ENCODE measurements around the gene TBC1D8B. TPM values are rescaled to one million over a fixed set of nuclear protein-coding genes. Genes with fewer than 3 reads are reported as not detected.
A peak's percentile ranks its signal among the peaks of the same experiment; 100 is the strongest.
"Not testable (repeated sequence)": the region's sequence is repeated elsewhere in the genome, so short reads cannot be mapped to it uniquely, and the experiment has no call there.

The TBC1D8B gene
- polyA plus RNA-seq (2013, experiment 1 of 2) = 2.0 TPM
- 2.3 TPM for polyA plus RNA-seq (2013, experiment 2 of 2)

- Histone ChIP-seq H3K4me1 (ENCODE audit: insufficient read depth, low read length) (no peaks in the 10 kb centered on the region), H3K27me3 (ENCODE audit: insufficient read depth, low read length) (peaks cover 29% of the 10 kb centered on the region; the same call in 1 of the 2 replicates), H3K9me3 (ENCODE audit: insufficient read depth, low read depth, low read length) (no peaks in the 10 kb centered on the region), H3K36me3 (ENCODE audit: insufficient read depth, low read length) (no peaks in the 10 kb centered on the region), H3K27ac (ENCODE audit: low read depth, low read length) (no peak within 1 kb of the TSS), H3K9ac (ENCODE audit: low read depth, low read length) (peak within 1 kb of the TSS; percentile 52), H3K4me3 (ENCODE audit: low read length) (peak within 1 kb of the TSS; percentile 87)
- under 1% methylated on average over 33 of the region's 36 CpGs for WGBS
Measured at GRCh38 chrX:106802388-106803275, at the start of gene TBC1D8B. Gene TBC1D8B (plus strand): TSS chrX:106802673. CDS start chrX:106802854, 181 bp downstream.

GRCh38 chrX:106769288-106769687, 33.2 kb upstream of the TBC1D8B start:
- 83% methylated on average over 1 of the region's 1 CpG for WGBS
- H3K4me3 ChIP-seq (ENCODE audit: low read length); H3K9me3 ChIP-seq (ENCODE audit: insufficient read depth, low read depth, low read length); H3K27me3 ChIP-seq (ENCODE audit: insufficient read depth, low read length); H3K4me1 ChIP-seq (ENCODE audit: insufficient read depth, low read length); H3K36me3 ChIP-seq (ENCODE audit: insufficient read depth, low read length); H3K9ac ChIP-seq (ENCODE audit: low read depth, low read length); H3K27ac ChIP-seq (ENCODE audit: low read depth, low read length): not testable (repeated sequence)

DNA sequence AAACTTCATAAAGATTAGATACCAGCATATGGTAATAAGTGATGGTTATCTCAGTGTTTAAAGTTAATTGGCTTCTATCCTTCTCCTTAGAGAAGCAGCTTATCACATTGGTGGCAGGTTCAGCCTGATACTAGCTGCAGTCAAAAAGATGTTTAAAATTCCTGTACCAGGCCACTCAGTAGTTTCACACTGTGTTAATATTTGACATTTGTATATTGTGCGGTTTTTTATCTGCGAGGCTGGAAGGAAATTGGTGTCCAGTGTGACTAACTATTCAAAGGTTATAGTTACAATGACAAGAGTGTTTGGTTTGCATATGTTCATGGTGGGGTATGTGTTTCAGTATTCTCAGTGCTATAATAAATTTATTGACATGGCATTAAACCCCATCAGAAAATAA, 27.5 kb upstream of the TBC1D8B start:
- no peaks in the 10 kb centered on the region for H3K4me1 ChIP-seq (ENCODE audit: insufficient read depth, low read length)
- no peaks in the 10 kb centered on the region for H3K36me3 ChIP-seq (ENCODE audit: insufficient read depth, low read length)
- H3K4me3 ChIP-seq (ENCODE audit: low read length) = no peak overlapping the region
- WGBS = 100% methylated on average over 2 of the region's 2 CpGs
- no peak overlapping the region for H3K9ac ChIP-seq (ENCODE audit: low read depth, low read length)
- H3K9me3 ChIP-seq (ENCODE audit: insufficient read depth, low read depth, low read length) = no peaks in the 10 kb centered on the region
- H3K27me3 ChIP-seq (ENCODE audit: insufficient read depth, low read length) = no peaks in the 10 kb centered on the region
- H3K27ac ChIP-seq (ENCODE audit: low read depth, low read length) = no peak overlapping the region

GRCh38 chrX:106780264-106780663, 22.2 kb upstream of the TBC1D8B start:
- Histone ChIP-seq H3K36me3 (ENCODE audit: insufficient read depth, low read length) (no peaks in the 10 kb centered on the region), H3K27me3 (ENCODE audit: insufficient read depth, low read length) (no peaks in the 10 kb centered on the region), H3K4me1 (ENCODE audit: insufficient read depth, low read length) (peaks cover 18% of the 10 kb centered on the region), H3K9ac (ENCODE audit: low read depth, low read length) (no peak overlapping the region), H3K9me3 (ENCODE audit: insufficient read depth, low read depth, low read length) (no peaks in the 10 kb centered on the region), H3K27ac (ENCODE audit: low read depth, low read length) (no peak overlapping the region), H3K4me3 (ENCODE audit: low read length) (no peak overlapping the region)
- 83% methylated on average over 1 of the region's 2 CpGs for WGBS

DNA sequence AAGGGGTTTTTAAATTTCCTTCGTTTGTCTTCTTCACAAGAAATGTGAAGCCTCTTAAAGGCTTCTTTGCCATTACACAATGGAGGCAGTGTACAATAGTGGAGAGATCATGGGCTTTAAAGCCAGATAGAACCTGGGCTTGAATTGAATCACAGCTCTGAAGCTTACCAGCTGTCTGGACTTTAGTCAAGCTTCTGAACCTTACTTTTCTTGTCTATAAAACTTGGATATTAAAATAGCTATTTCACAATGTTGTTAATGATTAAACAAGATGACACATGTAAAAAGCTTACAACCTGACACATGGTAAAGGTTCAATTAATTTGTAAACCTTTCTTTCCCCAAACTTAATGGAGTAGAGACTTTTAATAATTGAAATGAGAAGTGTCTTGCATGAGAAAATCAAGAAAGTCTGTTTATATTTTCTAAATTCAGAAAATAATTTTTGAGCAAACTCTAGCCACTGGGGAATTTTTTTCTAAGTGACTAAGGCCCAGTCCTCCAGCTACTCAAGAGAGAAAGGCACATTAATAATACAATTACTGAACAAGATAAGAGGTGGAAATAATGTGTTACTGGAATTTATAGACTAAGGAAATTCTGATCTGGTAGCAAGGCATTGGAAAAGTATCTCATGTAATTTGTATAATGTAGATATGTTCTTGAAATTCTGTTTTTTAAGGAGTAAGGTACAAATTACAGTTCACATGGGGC, 21.7 kb upstream of the TBC1D8B start:
- Histone ChIP-seq H3K4me3 (ENCODE audit: low read length) (no peak overlapping the region), H3K27me3 (ENCODE audit: insufficient read depth, low read length) (no peaks in the 10 kb centered on the region), H3K9me3 (ENCODE audit: insufficient read depth, low read depth, low read length) (no peaks in the 10 kb centered on the region), H3K27ac (ENCODE audit: low read depth, low read length) (no peak overlapping the region), H3K4me1 (ENCODE audit: insufficient read depth, low read length) (peaks cover 18% of the 10 kb centered on the region), H3K36me3 (ENCODE audit: insufficient read depth, low read length) (no peaks in the 10 kb centered on the region), H3K9ac (ENCODE audit: low read depth, low read length) (no peak overlapping the region)
- 92% methylated on average over 1 of the region's 1 CpG for WGBS

- Histone ChIP-seq H3K9ac (ENCODE audit: low read depth, low read length) (no peak overlapping the region), H3K36me3 (ENCODE audit: insufficient read depth, low read length) (no peaks in the 10 kb centered on the region), H3K27ac (ENCODE audit: low read depth, low read length) (peak overlapping the region; percentile 96; the same call in 1 of the 2 replicates), H3K27me3 (ENCODE audit: insufficient read depth, low read length) (no peaks in the 10 kb centered on the region), H3K4me3 (ENCODE audit: low read length) (peak overlapping the region; percentile 23), H3K4me1 (ENCODE audit: insufficient read depth, low read length) (peaks cover 18% of the 10 kb centered on the region), H3K9me3 (ENCODE audit: insufficient read depth, low read depth, low read length) (no peaks in the 10 kb centered on the region)
- WGBS = 8% methylated on average over 4 of the region's 7 CpGs
Measured at GRCh38 chrX:106783716-106784115, 18.8 kb upstream of the TBC1D8B start.

GRCh38 chrX:106791495-106791894, 11.0 kb upstream of the TBC1D8B start:
- Histone ChIP-seq H3K27me3 (ENCODE audit: insufficient read depth, low read length) (no peaks in the 10 kb centered on the region), H3K27ac (ENCODE audit: low read depth, low read length) (no peak overlapping the region), H3K4me1 (ENCODE audit: insufficient read depth, low read length) (no peaks in the 10 kb centered on the region), H3K9ac (ENCODE audit: low read depth, low read length) (no peak overlapping the region), H3K36me3 (ENCODE audit: insufficient read depth, low read length) (no peaks in the 10 kb centered on the region), H3K9me3 (ENCODE audit: insufficient read depth, low read depth, low read length) (no peaks in the 10 kb centered on the region), H3K4me3 (ENCODE audit: low read length) (no peak overlapping the region)
- no CpG with 5 or more reads among the region's 1 CpG for WGBS

GRCh38 chrX:106802063-106802387, 448 bp upstream of the TBC1D8B start:
- WGBS = 6% methylated on average over 9 of the region's 11 CpGs

GRCh38 chrX:106811131-106811910, 8.8 kb downstream of the TBC1D8B start:
- 88% methylated on average over 7 of the region's 7 CpGs for WGBS
- no peaks in the 10 kb centered on the region for H3K9me3 ChIP-seq (ENCODE audit: insufficient read depth, low read depth, low read length)

More at GRCh38 chrX:106802063-106802387, 448 bp upstream of the TBC1D8B start:
- peaks cover 29% of the 10 kb centered on the region; the same call in 1 of the 2 replicates for H3K27me3 ChIP-seq (ENCODE audit: insufficient read depth, low read length)
- H3K36me3 ChIP-seq (ENCODE audit: insufficient read depth, low read length) = no peaks in the 10 kb centered on the region
- no peaks in the 10 kb centered on the region for H3K9me3 ChIP-seq (ENCODE audit: insufficient read depth, low read depth, low read length)
- no peaks in the 10 kb centered on the region for H3K4me1 ChIP-seq (ENCODE audit: insufficient read depth, low read length)
- peak overlapping the region; percentile 30; the same call in 1 of the 2 replicates for H3K9ac ChIP-seq (ENCODE audit: low read depth, low read length)
- H3K27ac ChIP-seq (ENCODE audit: low read depth, low read length) = no peak overlapping the region
- peak overlapping the region; percentile 87 for H3K4me3 ChIP-seq (ENCODE audit: low read length)

GRCh38 chrX:106812930-106813329, 10.5 kb downstream of the TBC1D8B start:
- H3K9ac ChIP-seq (ENCODE audit: low read depth, low read length); H3K27me3 ChIP-seq (ENCODE audit: insufficient read depth, low read length); H3K27ac ChIP-seq (ENCODE audit: low read depth, low read length); H3K4me1 ChIP-seq (ENCODE audit: insufficient read depth, low read length); H3K36me3 ChIP-seq (ENCODE audit: insufficient read depth, low read length); H3K9me3 ChIP-seq (ENCODE audit: insufficient read depth, low read depth, low read length); H3K4me3 ChIP-seq (ENCODE audit: low read length): not testable (repeated sequence)
- WGBS = 79% methylated on average over 5 of the region's 5 CpGs

More at GRCh38 chrX:106811131-106811910, 8.8 kb downstream of the TBC1D8B start:
- H3K9ac ChIP-seq (ENCODE audit: low read depth, low read length) = no peak overlapping the region
- no peaks in the 10 kb centered on the region for H3K36me3 ChIP-seq (ENCODE audit: insufficient read depth, low read length)
- H3K4me1 ChIP-seq (ENCODE audit: insufficient read depth, low read length) = no peaks in the 10 kb centered on the region
- no peak overlapping the region for H3K27ac ChIP-seq (ENCODE audit: low read depth, low read length)
- no peaks in the 10 kb centered on the region for H3K27me3 ChIP-seq (ENCODE audit: insufficient read depth, low read length)
- no peak overlapping the region for H3K4me3 ChIP-seq (ENCODE audit: low read length)

GRCh38 chrX:106814093-106814492, 11.6 kb downstream of the TBC1D8B start:
- not testable (repeated sequence) for H3K27me3 ChIP-seq (ENCODE audit: insufficient read depth, low read length); H3K27ac ChIP-seq (ENCODE audit: low read depth, low read length); H3K9ac ChIP-seq (ENCODE audit: low read depth, low read length); H3K4me1 ChIP-seq (ENCODE audit: insufficient read depth, low read length); H3K4me3 ChIP-seq (ENCODE audit: low read length); H3K9me3 ChIP-seq (ENCODE audit: insufficient read depth, low read depth, low read length); H3K36me3 ChIP-seq (ENCODE audit: insufficient read depth, low read length)
- no CpG with 5 or more reads among the region's 3 CpGs for WGBS

All from HUES64 (cell line).